HG03565 (cell line): Measurements from ENCODE around the gene WDR33.

Experiments used
- ATAC-seq: cut with Tn5 transposase; IDR thresholded peaks from one replicate; pipeline ENCODE4 v1.9.1; 2021; ENCODE audit warnings: mild to moderate bottlenecking, moderate library complexity; ENCODE audit not compliant: unreplicated experiment

The WDR33 gene

DNA sequence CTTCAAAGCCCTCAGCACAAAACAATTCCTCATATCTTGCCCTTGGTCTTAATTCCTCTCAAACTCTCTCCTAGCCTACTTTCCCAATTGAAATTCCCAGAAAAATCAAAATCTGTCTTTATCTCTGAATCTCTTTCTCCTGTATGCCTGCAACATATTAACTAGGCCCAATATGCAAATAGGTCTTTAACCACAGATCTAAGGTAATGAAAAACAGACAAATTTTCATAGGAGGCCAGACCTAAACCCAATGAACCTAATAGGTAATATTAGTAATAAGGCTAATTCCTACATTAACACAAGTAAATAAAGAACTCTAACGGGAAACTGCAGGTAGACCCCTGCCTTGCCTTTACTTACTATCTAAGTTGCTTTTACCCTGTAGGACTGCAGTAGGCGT lies 41.4 kb downstream of the WDR33 start:
- ATAC-seq: no peak

DNA sequence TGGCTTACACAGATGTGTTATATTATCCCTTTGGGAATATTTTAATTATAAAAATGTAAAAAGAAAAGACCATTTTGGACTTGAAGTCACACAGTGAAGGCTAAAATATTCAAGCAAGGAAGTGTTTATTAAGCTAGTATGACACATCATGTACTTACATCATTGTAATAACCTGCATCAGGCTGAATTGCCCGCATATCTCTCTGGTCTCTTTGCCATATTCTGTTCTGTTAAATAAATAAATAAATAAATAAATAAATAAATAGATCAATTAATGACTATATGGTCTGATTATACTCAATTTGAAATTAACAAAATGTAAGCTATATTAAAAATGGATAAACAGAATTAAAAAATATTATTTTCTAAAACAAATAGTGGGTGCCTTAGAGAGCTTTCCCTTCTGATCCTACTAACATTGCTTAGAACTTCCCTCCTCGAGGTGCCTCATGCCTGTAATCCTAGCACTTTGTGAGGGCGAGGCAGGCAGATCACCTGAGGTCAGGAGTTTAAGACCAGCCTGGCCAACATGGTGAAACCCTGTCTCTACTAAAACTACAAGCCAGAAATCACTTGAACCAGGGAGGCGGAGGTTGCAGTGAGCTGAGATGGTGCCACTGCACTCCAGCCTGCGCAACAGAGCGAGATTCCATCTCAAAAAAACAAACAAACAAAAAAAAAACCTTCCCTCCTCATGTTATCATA lies 42.0 kb downstream of the WDR33 start:
- ATAC-seq: no peak

DNA sequence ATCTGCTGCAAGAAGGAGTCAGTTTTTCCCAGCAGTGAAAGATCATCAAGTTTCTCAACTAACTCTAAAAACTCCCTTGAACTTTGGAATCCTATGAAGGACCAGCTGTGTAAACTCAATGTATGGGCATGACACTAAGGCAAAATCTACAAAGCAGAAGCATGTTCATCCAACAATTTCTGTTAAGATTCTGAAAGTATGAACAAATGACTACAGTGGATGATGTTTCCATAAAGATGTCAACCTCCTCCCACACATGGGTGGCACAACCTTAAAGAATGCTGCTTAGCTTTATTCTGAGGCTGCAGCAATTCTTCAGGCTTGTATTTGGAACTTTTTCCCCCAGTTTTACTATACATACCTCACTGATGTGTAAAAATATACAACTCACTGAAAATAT lies 47.2 kb downstream of the WDR33 start:
- ATAC-seq: no peak

DNA sequence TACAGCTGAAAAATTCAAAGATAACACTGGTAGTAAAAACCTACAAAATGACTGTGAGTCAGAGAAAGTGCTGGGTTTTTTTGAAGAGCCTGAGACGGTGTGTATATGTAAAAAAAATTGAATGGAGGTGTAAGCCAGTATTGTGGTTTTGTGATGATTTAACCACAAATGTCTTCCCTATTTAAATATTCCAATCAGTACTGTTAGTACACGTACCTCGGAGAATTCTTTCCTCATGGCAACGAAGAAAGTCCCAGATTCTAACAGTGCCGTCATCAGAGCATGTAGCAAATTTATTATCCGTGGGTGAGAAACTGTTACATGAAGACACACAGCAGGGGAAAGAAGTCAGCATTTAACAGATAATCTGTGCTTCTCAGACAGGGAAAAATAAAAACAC lies 48.1 kb downstream of the WDR33 start:
- ATAC-seq: no peak

DNA sequence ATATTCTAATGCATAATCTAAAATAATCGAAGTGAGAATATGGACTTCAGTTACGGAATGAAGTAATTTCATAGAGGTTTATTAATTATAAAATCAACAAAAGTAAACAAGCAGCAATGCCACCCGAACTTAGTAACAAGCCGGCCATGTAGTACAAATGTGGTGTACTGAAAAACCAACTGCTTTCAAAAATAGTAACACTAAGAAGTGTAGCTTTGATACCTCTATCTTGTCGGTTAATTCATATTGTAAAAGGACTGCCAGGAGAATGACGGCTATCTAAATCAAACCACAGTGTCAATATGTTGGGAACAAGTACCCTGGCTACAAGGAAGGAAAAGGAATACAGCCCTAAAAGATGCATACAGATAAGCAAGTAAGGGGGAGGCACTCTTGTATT lies 48.5 kb downstream of the WDR33 start:
- no peak for ATAC-seq

DNA sequence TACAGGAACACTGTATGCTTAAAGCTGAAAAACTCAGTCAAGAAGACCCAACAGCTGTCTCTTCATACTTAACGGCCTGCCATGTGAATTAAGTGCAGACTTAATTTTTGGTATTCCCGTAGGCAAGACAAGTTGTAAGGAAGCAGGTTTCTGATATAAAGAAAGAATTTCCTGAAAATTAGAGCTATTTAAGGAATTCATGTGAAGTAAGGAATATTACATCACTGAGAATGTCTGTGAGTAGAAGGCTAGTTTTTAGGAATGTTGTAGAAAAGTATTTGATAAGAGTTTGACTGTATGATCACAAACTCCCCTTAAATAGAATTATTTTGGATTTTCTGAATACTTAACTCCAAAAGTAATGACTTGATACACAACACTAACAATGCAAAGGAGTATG lies 51.0 kb downstream of the WDR33 start:
- ATAC-seq: no peak

DNA sequence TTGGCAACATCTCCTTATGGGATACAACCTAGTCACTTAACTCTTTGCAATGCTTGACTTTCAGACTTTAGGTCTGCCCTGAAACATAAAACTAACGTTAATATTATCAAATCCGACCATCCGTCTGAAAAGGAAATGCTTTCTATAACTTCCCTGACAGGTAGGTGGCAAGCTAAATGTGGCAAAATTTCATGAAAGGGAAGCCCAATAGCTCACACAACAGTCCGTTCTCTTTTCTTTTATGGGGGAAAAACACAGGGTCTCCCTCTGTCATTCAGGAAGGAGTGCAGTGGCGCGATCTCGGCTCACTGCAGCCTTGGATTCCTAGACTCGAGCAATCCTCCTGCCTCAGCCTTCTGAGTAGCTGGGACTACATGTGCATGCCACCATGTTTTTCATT lies 56.8 kb downstream of the WDR33 start:
- no peak for ATAC-seq

DNA sequence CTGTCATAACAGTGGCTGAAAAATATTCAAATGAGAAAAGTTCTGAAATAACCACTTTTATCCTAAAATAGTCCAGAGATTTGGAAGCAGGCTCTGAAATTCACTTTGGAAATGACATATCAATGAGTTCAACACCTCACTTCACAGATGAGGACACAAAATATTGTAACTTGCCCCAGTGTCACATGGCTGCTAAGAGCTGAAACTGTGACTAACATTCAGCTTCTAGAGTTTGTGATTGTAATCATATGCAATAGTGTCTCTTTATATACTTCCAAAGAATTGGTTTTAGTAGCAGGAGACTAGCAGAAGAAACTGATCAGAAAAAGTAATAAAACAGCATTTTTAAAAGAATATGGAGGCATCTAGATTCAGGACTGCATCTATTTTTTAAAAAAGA lies 57.6 kb downstream of the WDR33 start:
- no peak for ATAC-seq

DNA sequence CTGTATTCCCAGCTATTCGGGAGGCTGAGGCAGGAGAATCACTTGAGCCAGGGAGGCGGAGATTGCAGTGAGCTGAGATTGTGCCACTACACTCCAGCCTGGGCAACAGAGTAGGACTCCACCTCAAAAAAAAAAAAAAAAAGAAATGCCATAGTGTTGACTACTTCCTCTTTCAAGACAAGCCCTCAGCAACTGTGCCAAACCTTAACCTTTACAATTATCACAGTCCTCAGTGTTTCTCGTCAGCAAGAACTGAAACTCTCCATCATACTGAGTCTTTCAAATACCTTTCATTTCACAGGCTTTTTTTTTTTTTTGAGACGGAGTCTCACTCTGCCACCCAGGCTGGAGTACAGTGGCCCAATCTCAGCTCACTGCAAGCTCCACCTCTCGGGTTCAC lies 61.4 kb downstream of the WDR33 start:
- peak; percentile 96 for ATAC-seq

DNA sequence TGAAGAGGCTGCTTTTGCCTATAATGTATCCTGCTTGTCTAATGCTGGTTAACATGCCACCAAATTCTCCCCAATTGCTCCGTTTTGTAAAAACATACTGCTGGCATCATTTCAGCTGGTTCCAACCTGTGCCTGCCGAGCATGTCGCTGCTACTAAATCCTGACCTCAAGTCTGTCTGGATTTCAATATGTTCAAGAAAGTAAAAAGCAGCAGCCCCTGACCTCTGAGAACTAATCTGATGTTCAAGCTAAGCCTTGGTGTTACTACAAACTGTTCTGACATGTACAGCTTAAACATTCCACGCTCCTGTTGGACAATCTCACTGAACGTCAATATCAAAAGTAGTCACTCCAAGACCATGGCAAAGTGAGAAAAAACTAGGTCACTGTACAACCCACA lies 63.4 kb downstream of the WDR33 start:
- ATAC-seq: no peak

DNA sequence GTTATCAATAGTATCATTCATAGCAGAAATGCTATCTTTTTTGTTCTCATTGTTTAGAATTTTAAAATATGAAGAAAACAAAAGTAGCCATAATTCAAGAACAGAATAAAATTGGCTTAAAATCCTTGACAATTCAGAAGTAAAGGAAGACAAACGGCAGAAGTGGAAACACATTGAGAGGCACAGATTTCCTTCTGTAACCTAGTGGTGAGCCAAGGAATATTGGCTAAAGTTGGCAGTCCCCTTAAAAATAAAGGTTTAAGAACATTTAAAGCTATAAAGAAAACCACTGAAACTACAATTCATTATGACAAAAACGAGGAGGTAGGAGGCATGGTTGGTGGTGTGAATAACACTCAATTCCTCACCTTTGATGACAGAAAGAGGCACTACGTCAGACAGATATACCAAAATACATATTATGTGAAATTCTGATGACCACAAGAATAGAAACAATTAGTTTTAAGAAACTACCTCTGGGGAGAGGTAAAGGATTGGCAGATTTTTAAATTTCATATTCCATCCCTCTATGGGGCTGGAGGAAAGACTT lies 67.4 kb downstream of the WDR33 start:
- peak; percentile 39 for ATAC-seq

DNA sequence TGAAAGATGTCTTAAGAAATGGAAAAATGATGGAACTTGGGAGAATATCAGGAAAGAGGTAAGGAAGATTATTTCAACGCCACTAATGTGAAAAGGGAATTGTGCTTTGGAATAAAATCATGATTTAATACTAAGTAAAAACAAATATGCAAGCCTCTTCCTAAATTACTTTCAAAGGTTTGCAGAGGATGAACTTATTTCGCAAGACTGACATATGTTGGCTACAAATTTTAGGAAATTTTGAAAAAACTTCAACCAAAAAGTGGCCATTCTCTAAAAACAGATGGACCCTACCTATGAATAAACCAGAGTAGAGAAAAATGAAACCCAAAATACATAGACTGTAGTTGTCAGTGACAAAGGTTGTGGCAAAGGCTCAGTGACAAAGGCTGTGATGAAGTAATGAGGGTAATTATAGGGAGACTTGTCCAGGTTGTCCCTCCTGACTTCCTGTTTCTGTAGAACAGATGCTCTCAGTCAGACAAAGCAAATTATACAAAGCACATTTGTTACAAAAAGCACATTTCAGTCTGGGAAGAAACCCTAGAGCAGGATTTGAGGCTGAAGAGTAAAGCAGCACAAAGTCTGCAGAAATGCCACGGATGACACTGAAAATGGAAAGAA lies 70.2 kb downstream of the WDR33 start:
- no peak for ATAC-seq

DNA sequence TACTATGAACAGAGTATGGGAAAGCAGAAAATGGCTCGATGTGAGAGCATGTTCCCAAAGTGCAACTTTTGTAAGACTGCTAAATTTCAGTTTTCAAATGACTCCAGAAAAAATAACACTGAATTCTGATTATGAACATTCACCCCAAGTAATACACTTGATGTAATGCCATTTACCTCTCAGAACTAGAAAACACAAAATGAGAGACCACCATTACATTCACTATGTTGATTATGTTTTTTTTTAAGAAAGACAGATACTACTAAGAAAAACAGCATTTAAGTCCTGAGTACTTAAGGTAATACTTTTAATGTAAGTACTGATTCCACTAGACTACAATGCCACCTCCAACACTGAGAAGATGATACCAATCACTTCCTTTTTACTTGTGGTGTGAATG lies 71.2 kb downstream of the WDR33 start:
- ATAC-seq: no peak

DNA sequence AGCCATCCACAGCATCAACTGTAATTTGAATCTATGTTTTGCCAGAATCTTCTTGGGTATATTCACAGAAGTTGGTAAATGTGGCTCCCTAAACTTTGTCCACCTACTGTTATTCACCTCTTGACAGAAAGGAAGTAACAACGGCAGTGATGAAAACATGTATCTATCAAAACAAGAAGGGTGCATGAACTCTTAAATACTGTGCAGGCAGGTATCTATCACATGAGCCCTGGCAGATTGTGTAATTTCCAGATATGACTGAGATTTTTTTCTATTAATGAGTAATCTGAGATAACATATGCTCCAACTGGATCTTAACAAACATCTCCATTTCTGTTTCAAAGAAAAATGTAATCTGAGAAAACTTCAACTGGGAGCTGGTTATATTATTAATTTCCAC lies 73.1 kb downstream of the WDR33 start:
- ATAC-seq: no peak

DNA sequence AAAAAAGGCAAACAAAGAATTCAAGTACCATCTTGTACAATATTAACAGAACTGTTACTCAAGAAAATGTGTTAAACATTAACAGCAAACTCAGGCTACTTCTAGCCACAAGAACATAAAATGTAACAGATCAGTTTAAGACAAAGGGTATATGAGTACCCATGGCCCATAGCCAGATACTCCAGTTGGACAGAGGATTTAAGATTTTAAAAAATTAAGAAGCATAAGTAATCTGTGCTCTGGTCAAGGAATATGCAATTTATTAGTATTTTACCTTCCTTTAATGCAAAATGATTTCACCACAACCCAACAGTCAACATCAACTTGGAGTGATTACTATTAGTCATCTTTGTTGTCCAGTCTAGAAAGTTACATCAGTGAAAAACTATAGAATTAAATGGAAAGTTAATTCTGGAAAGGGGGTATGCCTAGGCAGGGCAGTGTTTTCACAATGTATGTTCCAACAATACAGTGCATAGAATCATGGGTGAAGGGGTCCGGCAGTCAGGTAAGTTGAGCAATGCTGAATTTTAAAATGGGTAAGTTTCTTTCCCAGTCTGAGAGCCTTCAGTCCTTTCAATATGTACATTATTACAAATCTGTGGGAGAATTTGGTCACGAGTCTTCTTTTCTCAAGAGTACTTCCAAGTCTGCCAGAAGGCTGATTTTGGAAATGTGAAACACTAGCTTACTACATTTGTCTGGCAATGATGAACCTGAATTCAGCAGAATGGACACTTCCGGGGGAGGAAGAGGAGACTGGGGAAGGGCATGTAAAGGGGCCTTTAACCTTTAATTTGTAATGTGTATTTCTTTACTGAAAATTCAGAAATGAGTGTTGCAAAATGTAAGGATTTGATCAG lies 75.2 kb downstream of the WDR33 start:
- no peak for ATAC-seq

DNA sequence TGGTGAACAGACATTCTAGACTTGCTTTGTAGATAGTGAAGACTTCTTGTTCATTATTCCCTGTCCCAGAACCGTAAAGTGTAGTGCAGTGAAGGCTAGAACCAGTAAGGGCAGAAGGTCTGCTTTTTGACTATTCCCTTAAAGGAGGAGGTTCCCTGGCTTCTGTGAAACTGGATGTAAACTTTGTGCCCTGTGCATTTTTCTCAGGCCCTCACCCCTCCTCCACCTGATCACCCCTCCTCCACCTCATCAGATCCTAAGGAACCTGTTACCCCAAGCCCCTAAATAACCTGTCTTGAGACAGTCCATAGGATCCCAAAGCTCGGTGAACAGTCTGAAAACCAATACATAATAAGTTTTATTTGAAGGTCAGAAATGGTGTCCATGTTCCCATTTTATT lies 75.9 kb downstream of the WDR33 start:
- no peak for ATAC-seq

DNA sequence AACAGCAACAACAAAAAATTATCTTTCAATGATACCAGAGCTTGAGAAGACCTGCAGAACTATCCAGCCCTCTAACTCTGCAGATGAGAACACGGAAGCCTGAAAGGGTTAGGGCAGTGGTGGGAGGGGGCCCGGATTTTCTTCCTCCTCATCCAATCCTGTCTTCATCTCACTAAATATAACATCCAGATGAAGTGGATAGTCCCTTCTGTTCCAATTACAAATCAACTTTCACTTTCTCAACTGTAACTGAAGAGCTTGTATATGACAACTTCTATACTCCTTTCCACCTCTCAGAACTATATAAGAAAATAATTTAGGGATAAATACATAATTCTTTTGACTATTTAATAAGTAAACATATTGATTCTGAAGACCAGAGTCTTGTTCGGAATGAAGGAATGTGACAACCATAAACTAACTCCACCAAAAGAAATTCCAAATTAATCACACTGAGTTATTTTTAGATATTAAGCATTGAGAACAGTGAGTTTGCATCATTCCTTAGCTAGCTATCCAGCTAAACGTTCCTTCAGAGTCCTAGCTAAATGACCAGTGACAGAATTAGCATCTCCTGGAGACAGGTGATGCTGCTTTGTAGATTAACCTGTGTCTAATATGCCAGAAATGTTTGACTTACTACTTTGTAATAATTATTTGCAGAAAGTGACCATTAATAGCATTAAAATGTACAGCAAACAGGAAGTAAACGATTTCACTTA lies 77.0 kb downstream of the WDR33 start:
- ATAC-seq: no peak

DNA sequence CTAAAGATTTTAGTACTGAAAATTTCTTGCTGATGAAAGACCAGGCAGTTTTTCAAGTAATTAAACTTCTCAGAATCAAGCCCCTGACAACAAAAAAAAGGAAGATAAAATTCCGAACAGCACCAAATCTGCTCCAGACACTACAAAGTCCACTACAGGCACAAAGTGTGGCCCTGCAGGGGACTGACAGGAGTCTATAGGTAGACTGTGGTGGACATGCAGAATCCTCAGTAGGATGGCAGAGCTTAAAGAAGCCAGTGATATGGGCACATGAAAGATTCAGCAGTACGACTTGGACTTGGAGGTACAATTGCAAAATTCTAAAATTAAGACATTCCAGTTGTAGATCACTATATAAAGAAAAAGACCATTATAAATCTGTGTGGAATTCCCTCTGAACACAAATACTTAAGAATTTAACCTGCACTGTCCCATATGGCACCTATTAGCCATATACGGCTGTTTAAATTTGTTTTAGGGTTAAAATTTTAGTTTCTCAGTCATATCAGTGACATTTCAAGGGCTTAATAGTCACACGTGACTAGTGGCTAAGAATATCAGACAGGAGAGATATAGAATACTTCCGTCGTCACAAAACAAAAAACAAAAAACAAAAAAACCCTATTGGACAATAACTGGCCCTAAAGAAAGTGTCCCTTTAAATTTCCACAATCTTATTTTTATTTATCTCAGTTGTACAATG lies 77.7 kb downstream of the WDR33 start:
- ATAC-seq: no peak

DNA sequence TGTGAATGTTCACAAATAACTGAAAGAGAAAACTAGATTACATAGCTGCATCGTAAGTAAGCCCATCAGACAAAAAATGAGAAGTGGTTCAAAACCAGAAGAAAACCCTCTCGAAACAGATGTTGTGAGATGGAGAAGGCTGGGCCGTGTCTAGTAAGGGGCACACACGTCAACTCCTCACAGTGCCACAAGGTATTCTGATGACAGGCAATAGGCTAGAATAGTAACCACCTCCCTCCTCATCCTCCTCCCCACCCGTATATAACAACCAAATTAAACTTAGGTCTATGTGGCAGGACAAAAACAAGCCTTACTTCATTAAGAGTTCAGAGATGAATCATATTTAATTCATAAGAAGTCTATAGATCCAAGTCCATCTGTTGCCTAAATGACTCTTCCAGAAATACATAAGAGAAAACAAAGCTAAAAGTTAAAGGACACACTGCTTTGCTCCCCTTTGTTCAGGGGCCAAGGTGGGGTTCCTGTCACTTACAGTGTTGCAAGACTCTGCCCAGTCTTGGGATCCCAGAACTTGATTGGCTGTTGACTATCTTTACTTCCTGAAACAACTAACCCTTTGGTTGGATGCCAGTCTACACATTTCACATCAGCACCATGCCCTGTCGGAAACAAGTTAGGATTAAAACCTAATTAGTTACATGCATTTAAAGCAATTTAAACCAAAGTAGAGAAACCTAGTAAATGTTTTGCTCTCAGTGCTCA lies 84.7 kb downstream of the WDR33 start:
- ATAC-seq: no peak

DNA sequence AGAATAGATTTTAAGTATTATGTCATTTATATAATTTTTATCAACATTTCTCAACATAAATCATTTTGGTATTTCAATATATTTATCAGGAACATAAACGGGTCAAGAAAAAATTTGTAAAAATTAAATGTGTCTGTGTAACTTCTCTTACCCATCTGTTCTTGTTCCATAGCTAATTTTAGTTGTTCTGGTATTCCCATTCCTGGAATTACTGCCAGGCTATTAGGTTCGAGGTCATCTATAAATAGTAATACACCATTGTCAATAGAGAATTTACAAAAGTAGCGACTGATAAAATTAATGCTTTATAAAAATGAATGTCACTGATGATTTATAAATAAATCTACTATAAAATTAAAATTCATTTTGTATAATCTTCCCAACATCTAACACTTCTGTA lies 88.2 kb downstream of the WDR33 start:
- ATAC-seq: no peak
